Endothelial cell of umbilical vein (primary cell): Measurements from ENCODE around the gene BRCA2.

Experiments used
- CTCF ChIP-seq, 2 donors: IDR thresholded peaks; 1 replicate in 1 of 2; 2 replicates in 1 of 2; pipeline ENCODE4 v1.5.1; 2011; ENCODE audit warnings: low read length in 2 of 2, mild to moderate bottlenecking in 2 of 2, moderate library complexity in 2 of 2, control low read depth in 1 of 2, inconsistent platforms in 1 of 2, low read depth in 1 of 2; ENCODE audit not compliant: insufficient read depth in 1 of 2; ENCODE audit errors: extremely low read depth in 1 of 2
- EZH2 ChIP-seq: IDR thresholded peaks from 2 replicates; pipeline ENCODE4 v1.6.1; 2012; ENCODE audit warnings: borderline replicate concordance, low read depth, mild to moderate bottlenecking, moderate library complexity, low read length, inconsistent platforms; ENCODE audit not compliant: severe bottlenecking
- FOS ChIP-seq: IDR thresholded peaks from 2 replicates; pipeline ENCODE4 v1.6.1; 2011; ENCODE audit warnings: mild to moderate bottlenecking, low read length, moderate library complexity, borderline replicate concordance; ENCODE audit not compliant: insufficient read depth
- GATA2 ChIP-seq: IDR thresholded peaks from 2 replicates; pipeline ENCODE4 v1.7.0; 2011; ENCODE audit warnings: low read depth, mild to moderate bottlenecking, moderate library complexity, mixed read lengths, low read length; ENCODE audit not compliant: insufficient read length, insufficient read depth
- JUN ChIP-seq: IDR thresholded peaks from 2 replicates; pipeline ENCODE4 v1.6.1; 2011; ENCODE audit warnings: borderline replicate concordance, low read depth; ENCODE audit not compliant: insufficient read length, insufficient read depth
- MAX ChIP-seq: IDR thresholded peaks from 2 replicates; pipeline ENCODE4 v1.6.1; 2011; ENCODE audit not compliant: insufficient read depth, insufficient read length
- MYC ChIP-seq: IDR thresholded peaks from one replicate; pipeline ENCODE4 v1.6.1; 2011; ENCODE audit warnings: mild to moderate bottlenecking, low read depth, low read length
- POLR2A ChIP-seq: IDR thresholded peaks from 2 replicates; pipeline ENCODE4 v1.6.1; 2012; ENCODE audit warnings: low read depth, mild to moderate bottlenecking, control low read depth, low read length
- POLR2AphosphoS5 ChIP-seq: IDR thresholded peaks from 2 replicates; pipeline ENCODE4 v1.6.1; 2012; ENCODE audit warnings: low read depth, mild to moderate bottlenecking, control low read depth, low read length, moderate library complexity; ENCODE audit not compliant: insufficient read depth

- TF ChIP-seq POLR2A (no peak), EZH2 (no peak), JUN (no peak), CTCF (IDR thresholded peaks at IDR 0.05; ENCODE audit: extremely low read depth in 1 of 2, insufficient read depth in 1 of 2, low read depth in 1 of 2, low read length in 2 of 2) (no peak), POLR2AphosphoS5 (no peak), FOS (no peak), MYC (no peak), MAX (no peak), GATA2 (no peak)
Measured at GRCh38 chr13:32446220-32446619, 130.9 kb downstream of the BRCA2 start.
